Naive thymus-derived CD8-positive, alpha-beta T cell (primary cell): ENCODE data around the gene PHF23. TPM values are rescaled to one million over a fixed set of nuclear protein-coding genes. Genes with fewer than 3 reads are reported as not detected.

Source experiments
- ATAC-seq, 2 donors: fragments of 150-1000 bp; cut with Tn5 transposase in 1 of 2; sonication (Bioruptor Pico), chemical (Tn5 transposase) in 1 of 2; 1 replicate in 1 of 2; 2 replicates in 1 of 2; pipeline ENCODE4 v1.10.0; 2021; ENCODE audit warnings: mild to moderate bottlenecking in 2 of 2, moderate library complexity in 2 of 2
- POLR2A ChIA-PET: fragments of 350-600 bp; sonication (Branson Sonifier 250); formaldehyde crosslinking; loops from one replicate; lab custom pipeline; 2021; ENCODE audit warnings: antibody characterized with exemption; lab: Charles Lee
- DNase-seq, 10 donors: peaks; one replicate each; pipeline versions ENCODE4 v3.0.0 to v3.0.0-alpha.2; 2020 to 2022
- H3K27ac Mint-ChIP-seq, 10 donors: one replicate each; pipeline ENCODE4 v1.8.0; 2020 to 2022; ENCODE audit warnings: mild to moderate bottlenecking in 10 of 10, mixed read lengths in 10 of 10, moderate library complexity in 4 of 10, inconsistent platforms in 1 of 10
- H3K27me3 Mint-ChIP-seq, 5 donors: one replicate each; pipeline ENCODE4 v1.8.0; 2021 to 2022; ENCODE audit warnings: mixed read lengths in 5 of 5
- H3K36me3 Mint-ChIP-seq, 3 donors: one replicate each; pipeline ENCODE4 v1.8.0; 2020 to 2022; ENCODE audit warnings: mixed read lengths in 3 of 3, mild to moderate bottlenecking in 2 of 3, inconsistent platforms in 1 of 3
- H3K4me1 Mint-ChIP-seq, 4 donors: one replicate each; pipeline ENCODE4 v1.8.0; 2021 to 2022; ENCODE audit warnings: mixed read lengths in 4 of 4
- H3K4me3 Mint-ChIP-seq, 10 donors: one replicate each; pipeline ENCODE4 v1.8.0; 2020 to 2022; ENCODE audit warnings: mild to moderate bottlenecking in 10 of 10, mixed read lengths in 10 of 10, moderate library complexity in 6 of 10, inconsistent platforms in 1 of 10
- H3K9me3 Mint-ChIP-seq, 9 donors: one replicate each; pipeline ENCODE4 v1.8.0; 2020 to 2022; ENCODE audit warnings: mixed read lengths in 9 of 9, mild to moderate bottlenecking in 3 of 9, inconsistent platforms in 1 of 9, moderate library complexity in 1 of 9
- polyA plus RNA-seq, 3 donors: library from polyadenylated mRNA; unstranded; fragments of 300-500 nt; fragmentation: Illumina TruSeq; gene quantifications; one replicate each; pipeline ENCODE4 v1.2.3, GENCODE V29; 2021
- total RNA-seq, 8 experiments: library from RNA in 2 of 8; stranded (reverse) in 2 of 8; gene quantifications; one replicate each; pipeline ENCODE4 v1.2.3 and lab custom pipeline; 2021 to 2026

Gene PHF23
- total and polyA plus RNA-seq, 5 experiments from 2014 or later = 18.1 to 53.9 (median 35.7) TPM

DNA sequence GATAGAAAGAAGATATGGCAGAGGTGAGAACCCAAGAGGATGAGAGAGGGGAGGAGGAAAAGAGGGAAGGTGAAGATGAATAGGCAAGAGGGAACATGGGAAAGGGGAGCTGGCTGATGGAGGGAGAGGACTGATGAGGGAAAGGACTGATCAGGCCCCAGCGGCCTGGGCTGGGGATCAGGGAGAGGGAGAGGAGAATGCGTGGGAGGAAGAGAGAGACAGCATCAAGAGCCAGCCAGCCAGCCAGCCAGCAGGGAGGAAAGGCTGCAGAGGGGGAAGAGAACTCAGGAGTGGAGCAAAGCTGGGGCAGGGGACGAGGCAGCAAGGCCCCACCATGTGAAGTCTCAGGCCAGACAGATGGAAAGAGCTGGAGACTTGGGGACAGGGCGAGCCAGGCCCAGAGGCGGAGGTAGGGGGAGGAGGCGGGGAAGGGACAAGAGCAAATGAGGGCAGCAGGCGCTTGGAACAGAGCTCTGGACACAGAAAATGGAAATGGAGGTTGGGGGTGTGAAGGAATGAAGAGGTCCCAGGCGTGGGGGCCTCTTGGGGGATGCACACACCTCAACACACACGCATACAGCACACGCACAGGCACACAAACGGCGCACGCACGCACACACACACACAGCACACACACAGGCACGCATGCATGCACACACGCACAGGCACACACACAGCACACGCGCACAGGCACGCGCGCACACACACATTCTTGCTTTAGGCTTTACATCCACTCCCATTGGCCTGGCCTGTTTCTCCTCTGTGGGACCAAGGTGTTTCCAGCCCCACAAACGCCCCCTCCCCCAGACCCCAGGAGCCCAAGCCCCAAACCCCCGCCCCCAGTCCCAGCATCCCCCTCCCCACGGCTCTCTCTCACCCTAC is 31.9 kb downstream of the PHF23 start:
- Mint-ChIP-seq H3K9me3 (no peaks in the 10 kb centered on the region), H3K27me3 (no peaks in the 10 kb centered on the region), H3K4me1 (peaks cover 30 to 46% (median 36%) of the 10 kb centered on the region in 4 donors), H3K27ac (peak overlapping the region; percentile 77 to 100 (median 98)), H3K36me3 (peaks cover 0 to 2% (median 0%) of the 10 kb centered on the region in 3 donors), H3K4me3 (peak overlapping the region in 3 of 10 donors; percentile 12 to 30 (median 15))
- DNase-seq (no peak), ATAC-seq (no peak)
- POLR2A ChIA-PET = interaction anchor here (0.7 to 2.0 kb wide), 3 partner anchors 27 to 35 kb away, joined by 3 to 8 read pairs (median 5); partner anchors contain the start of genes DVL2, GABARAP and PHF23

DNA sequence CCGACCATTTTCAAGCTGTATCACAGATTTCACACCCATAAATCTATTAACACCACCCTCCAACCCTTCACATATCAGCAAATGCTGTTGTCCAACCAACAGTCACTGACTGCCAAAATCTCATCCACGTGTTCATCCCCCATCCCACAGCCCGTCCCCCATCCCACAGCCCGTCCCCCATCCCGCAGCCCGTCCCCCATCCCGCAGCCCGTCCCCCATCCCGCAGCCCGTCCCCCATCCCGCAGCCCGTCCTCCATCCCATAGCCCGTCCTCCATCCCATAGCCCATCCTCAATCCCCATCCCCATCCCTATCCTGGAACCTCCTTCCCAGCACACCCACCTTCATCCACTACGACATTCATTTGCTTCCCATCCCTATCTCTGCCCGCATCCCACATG is 33.7 kb downstream of the PHF23 start:
- H3K36me3 Mint-ChIP-seq = peaks cover 0 to 7% (median 0%) of the 10 kb centered on the region in 3 donors
- no peaks in the 10 kb centered on the region for H3K27me3 Mint-ChIP-seq
- DNase-seq = no peak
- H3K9me3 Mint-ChIP-seq = no peaks in the 10 kb centered on the region
- H3K27ac Mint-ChIP-seq = peak overlapping the region; percentile 88 to 100 (median 99)
- no peak for ATAC-seq
- H3K4me3 Mint-ChIP-seq = peak overlapping the region; percentile 82 to 95 (median 90)
- H3K4me1 Mint-ChIP-seq = peaks cover 27 to 39% (median 33%) of the 10 kb centered on the region in 4 donors
- POLR2A ChIA-PET = interaction anchor here (1.3 to 3.6 kb wide), 4 partner anchors 9 to 37 kb away, joined by 3 to 20 read pairs (median 6); partner anchors contain the start of genes GABARAP and PHF23

DNA sequence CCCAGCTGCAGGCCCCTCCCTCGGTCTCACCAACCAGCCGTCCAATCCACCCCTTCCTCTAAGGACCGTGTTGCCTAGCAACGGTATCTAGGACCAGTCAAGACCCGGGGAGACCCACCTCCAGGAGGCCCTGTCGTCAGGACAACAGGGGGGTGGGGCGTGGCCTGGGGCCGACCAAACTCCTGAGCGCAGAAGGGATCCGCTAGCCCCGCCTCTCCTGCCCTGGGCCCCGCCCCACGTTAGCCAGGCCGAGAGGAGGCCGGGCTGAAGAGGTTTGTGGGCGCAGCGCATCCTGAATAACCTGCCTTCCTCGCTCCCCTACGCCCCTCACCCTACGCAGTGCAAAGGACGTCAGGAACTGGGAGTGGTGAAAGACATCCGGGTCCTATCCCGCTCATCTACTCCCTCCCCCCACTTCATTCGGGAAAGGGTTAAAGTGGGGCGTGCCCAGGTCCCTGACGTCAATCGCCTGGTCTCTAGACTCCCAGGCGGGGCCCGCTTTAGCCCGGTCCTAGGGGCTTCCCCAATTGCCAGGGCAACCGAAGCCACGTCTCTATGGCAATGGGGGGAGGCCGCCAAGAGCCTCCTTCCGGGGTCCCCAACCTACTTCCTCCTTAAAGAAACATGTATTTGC is 34.3 kb downstream of the PHF23 start:
- peak overlapping the region; percentile 82 to 95 (median 90) for H3K4me3 Mint-ChIP-seq
- peaks cover 0 to 5% (median 0%) of the 10 kb centered on the region in 3 donors for H3K36me3 Mint-ChIP-seq
- peak; percentile 91 to 99 (median 98) for DNase-seq
- H3K27me3 Mint-ChIP-seq = no peaks in the 10 kb centered on the region
- POLR2A ChIA-PET = interaction anchor here (0.7 to 3.6 kb wide), 6 partner anchors 10 to 170 kb away, joined by 3 to 20 read pairs (median 3); partner anchors contain the start of genes PHF23 and SLC16A13
- ATAC-seq = peak; percentile 81 to 83
- H3K9me3 Mint-ChIP-seq = no peaks in the 10 kb centered on the region
- H3K27ac Mint-ChIP-seq = peak overlapping the region; percentile 88 to 100 (median 99)
- H3K4me1 Mint-ChIP-seq = peaks cover 24 to 35% (median 33%) of the 10 kb centered on the region in 4 donors

DNA sequence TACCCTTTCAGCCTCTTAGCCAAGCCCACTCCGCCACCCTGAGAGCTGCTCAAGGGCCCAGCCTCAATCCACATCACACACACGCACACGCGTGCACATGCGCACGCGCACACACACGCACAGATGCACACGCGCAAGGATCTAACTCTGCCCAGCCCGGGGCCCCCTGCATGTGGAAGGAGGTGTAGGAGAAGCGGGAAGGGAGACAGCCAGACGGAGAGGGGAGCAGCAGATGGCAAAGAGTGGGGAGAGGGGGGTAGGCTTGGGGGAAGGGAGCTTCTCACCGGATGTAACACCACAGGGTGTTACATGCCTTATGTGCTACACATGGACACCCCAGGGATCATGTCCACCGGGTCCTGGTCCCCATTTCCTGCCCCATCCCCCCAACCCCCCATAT is 34.9 kb downstream of the PHF23 start:
- Mint-ChIP-seq H3K27me3 (no peaks in the 10 kb centered on the region), H3K4me3 (peak overlapping the region; percentile 82 to 95 (median 90)), H3K36me3 (peaks cover 0 to 5% (median 0%) of the 10 kb centered on the region in 3 donors), H3K4me1 (peaks cover 24 to 35% (median 33%) of the 10 kb centered on the region in 4 donors), H3K9me3 (no peaks in the 10 kb centered on the region), H3K27ac (peak overlapping the region; percentile 88 to 100 (median 99))
- ATAC-seq = no peak
- DNase-seq = peak in 4 of 10 donors; percentile 23 to 75 (median 30)
- POLR2A ChIA-PET = interaction anchor here (0.7 to 3.6 kb wide), 5 partner anchors 10 to 169 kb away, joined by 3 to 20 read pairs (median 3); partner anchors contain the start of genes PHF23 and SLC16A13

DNA sequence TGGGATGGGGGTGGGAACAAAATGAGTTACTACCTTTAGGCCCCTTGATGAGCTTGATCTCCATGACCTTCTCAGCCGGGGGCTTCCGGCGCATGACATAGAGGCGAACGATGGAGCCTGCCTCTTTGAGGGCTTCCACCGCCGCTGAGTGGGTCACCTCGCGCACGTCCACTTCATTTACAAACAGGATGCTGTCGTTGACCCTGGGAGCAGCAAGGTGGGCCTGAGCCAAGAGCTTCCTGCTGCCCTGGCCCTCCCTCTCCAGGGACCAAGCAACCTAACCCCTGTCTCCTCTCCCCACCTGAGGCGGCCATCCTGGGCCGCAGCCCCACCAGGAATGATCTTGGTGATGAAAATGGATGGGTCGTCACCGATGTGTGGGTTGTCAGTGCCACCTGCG is 35.9 kb downstream of the PHF23 start:
- Mint-ChIP-seq H3K9me3 (no peaks in the 10 kb centered on the region), H3K4me3 (peak overlapping the region in 7 of 10 donors; percentile 26 to 89 (median 50)), H3K36me3 (peaks cover 0 to 5% (median 0%) of the 10 kb centered on the region in 3 donors), H3K4me1 (peaks cover 24 to 35% (median 33%) of the 10 kb centered on the region in 4 donors), H3K27ac (peak overlapping the region in 9 of 10 donors; percentile 88 to 100 (median 99)), H3K27me3 (no peaks in the 10 kb centered on the region)
- no peak for ATAC-seq
- no peak for DNase-seq
- POLR2A ChIA-PET = interaction anchor here (0.7 to 3.6 kb wide), 2 partner anchors 11 to 18 kb away, joined by 3 to 20 read pairs; no protein-coding TSS in a partner anchor

DNA sequence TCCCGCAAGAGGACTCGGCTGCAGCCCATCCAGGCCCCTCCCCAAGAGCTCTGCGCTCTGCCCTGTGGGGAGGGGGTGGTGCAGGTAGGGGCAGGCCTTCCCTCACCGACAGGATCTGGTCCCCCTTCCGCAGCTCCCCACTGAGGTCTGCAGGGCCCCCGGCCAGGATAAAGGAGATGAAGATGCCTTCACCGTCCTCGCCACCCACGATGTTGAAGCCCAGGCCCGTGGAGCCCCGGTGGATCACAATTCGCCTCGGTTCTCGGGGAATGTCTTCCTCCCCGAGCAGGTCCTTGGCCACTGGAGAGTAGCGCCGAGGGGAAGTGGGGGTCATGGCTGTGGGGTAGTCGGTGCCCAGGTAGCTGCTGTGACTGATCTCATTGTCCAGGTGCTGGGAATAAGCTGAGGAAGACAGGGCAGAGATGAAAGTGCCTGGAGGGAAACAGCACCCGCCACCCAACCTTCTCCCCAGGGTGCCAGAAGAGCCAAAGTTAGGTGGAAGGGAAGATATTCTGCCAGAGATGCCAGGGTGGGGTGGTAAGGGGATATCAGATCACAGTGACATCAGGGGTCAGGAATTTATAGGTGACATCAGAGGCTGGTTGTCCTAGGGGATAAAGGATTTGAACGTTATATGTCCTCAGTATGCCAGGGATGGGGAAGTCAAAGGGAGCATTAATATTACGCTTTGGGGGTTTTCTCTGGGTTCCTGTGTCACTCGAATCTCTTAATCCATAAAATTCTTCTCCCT is 42.4 kb downstream of the PHF23 start:
- Mint-ChIP-seq H3K27me3 (no peaks in the 10 kb centered on the region), H3K9me3 (no peaks in the 10 kb centered on the region), H3K4me3 (no peak overlapping the region), H3K36me3 (peaks cover 0 to 23% (median 2%) of the 10 kb centered on the region in 3 donors), H3K4me1 (peaks cover 0 to 4% (median 0%) of the 10 kb centered on the region in 4 donors), H3K27ac (peak overlapping the region in 1 of 10 donors; percentile 29)
- POLR2A ChIA-PET = no interaction called here
- ATAC-seq (no peak), DNase-seq (no peak)

DNA sequence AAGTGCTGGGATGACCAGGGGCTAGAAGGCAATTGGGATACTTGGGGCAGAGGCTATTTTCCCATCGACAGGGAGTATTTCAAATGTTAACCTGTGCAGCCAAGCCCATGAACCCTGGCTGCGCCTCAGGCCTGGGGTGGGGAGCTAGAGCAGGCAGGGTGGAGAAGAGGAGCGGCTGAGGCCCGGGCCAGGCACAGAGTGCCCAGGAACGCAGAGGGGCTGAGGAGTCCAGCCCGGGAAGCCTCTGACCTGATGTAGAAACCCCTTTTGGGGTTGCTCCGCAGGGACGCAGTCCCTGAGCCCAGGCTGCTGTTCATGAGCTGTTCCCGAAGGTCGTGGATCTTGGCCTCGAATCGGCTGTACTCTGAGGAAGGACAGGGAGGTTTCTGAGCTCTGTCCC is 43.3 kb downstream of the PHF23 start:
- H3K36me3 Mint-ChIP-seq = peaks cover 0 to 23% (median 2%) of the 10 kb centered on the region in 3 donors
- peaks cover 0 to 4% (median 0%) of the 10 kb centered on the region in 4 donors for H3K4me1 Mint-ChIP-seq
- H3K27me3 Mint-ChIP-seq = no peaks in the 10 kb centered on the region
- H3K27ac Mint-ChIP-seq = no peak overlapping the region
- H3K4me3 Mint-ChIP-seq = no peak overlapping the region
- H3K9me3 Mint-ChIP-seq = no peaks in the 10 kb centered on the region
- POLR2A ChIA-PET = interaction anchor here (0.5 to 1.0 kb wide), 2 partner anchors 75 to 997 kb away, joined by 4 read pairs; no protein-coding TSS in a partner anchor
- ATAC-seq = no peak
- no peak for DNase-seq

DNA sequence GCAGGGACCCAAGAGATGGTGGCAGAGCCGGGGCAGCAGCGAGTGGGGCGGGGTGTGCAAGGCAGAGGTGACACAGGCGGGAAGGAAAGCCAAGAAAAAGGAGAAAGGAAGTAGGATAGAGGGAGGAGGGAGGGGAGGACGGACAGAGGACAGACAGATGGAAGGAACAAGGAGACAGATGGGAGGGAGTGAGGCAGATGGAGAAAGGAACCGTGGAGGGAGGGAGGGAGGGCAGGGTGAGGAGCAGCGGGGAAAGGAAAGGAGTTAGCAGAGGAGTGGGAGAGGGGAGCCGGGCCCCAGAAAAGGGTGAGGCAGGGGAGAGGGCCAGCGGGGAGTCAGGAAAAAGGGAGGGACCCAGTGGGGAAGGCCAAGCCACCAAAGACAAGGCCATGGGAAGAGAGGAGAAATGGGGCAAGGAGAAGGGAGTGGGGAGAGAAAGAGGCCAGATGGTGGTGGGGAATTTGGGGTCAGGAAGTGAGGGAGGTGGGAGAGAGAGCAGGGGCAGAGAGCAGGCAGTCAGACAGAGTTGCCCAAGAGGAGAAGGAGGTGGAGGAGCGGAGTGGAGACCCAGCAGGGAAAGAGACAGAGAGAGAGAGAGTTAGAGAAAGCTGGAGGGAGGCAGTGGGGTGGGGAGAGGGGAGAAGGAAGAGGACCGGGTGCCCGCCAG is 46.9 kb downstream of the PHF23 start:
- POLR2A ChIA-PET = no interaction called here
- Mint-ChIP-seq H3K9me3 (no peaks in the 10 kb centered on the region), H3K36me3 (peaks cover 0 to 23% (median 4%) of the 10 kb centered on the region in 3 donors), H3K4me1 (peaks cover 0 to 4% (median 0%) of the 10 kb centered on the region in 4 donors), H3K27me3 (no peaks in the 10 kb centered on the region), H3K27ac (peak overlapping the region in 1 of 10 donors; percentile 34), H3K4me3 (no peak overlapping the region)
- DNase-seq (peak in 1 of 10 donors; percentile 19), ATAC-seq (no peak)

DNA sequence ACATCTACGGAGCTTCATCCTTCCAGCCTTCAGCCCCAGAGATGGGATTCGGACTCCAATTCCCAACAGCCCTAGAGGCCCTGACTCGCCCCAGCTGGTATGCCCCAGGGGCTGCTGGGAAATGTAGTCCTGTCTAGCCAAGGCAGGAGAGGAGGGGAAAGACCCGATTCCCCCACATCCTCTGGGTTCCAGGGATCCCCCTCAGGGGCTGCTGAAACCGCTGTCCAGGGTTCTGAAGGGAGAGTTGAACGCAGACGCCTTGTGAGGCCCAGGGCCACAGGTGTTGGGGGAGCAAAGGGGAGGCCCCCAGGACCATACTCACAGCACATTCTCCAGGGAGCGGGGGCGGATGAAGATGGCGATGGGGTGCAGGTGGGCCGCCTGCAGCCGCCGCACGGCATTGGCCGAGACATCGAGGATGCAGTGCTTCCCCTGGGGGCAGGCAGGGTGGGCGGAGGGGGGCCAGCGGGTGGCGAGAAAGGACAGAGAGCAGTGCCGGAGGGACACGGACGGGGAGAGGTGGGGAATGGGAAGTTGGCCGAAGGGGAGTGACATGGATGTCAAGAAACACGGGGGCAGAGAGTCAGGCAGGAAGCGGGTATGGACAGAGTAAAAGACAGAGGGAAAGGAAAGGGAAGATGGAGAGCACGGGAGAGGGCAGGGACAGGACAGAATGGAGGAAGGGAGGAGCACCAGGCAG is 47.5 kb downstream of the PHF23 start:
- Mint-ChIP-seq H3K4me1 (peaks cover 0 to 4% (median under 1%) of the 10 kb centered on the region in 4 donors), H3K27me3 (no peaks in the 10 kb centered on the region), H3K36me3 (peaks cover 0 to 21% (median 4%) of the 10 kb centered on the region in 3 donors), H3K9me3 (no peaks in the 10 kb centered on the region), H3K27ac (no peak overlapping the region), H3K4me3 (no peak overlapping the region)
- POLR2A ChIA-PET = interaction anchor here (0.6 kb wide), 1 partner anchor 10 kb away, joined by 3 read pairs; no protein-coding TSS in a partner anchor
- DNase-seq (peak in 1 of 10 donors; percentile 59), ATAC-seq (peak; percentile 49)

DNA sequence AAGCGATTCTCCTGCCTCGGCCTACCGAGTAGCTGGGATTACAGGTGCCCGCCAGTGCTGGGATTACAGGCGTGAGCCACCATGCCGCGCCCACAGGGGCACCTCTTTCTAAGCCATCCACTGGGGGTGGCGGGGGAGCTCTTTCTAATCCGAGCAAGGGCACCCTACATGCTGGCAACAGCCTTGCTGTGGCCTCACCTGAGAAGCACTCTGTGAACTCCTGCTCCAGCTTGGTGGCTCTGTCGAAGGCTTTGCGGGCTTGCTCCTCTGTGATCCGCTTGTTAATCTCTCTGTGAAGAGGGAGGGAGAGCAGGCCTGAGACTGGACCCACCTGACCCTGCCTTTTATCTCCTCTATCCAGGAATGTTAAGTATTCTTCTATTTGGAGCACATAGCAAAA is 48.2 kb downstream of the PHF23 start:
- H3K36me3 Mint-ChIP-seq = peaks cover 0 to 15% (median 2%) of the 10 kb centered on the region in 3 donors
- no peak overlapping the region for H3K27ac Mint-ChIP-seq
- H3K4me3 Mint-ChIP-seq = no peak overlapping the region
- H3K27me3 Mint-ChIP-seq = no peaks in the 10 kb centered on the region
- ATAC-seq (no peak), DNase-seq (peak in 1 of 10 donors; percentile 41)
- H3K4me1 Mint-ChIP-seq = peaks cover 4 to 9% (median 6%) of the 10 kb centered on the region in 4 donors
- POLR2A ChIA-PET = interaction anchor here (0.6 kb wide), 1 partner anchor 9 kb away, joined by 3 read pairs; no protein-coding TSS in a partner anchor
- H3K9me3 Mint-ChIP-seq = no peaks in the 10 kb centered on the region
